A673 (cell line): ENCODE measurements around the gene PDCD11. TPM values are rescaled to one million over a fixed set of nuclear protein-coding genes. Genes with fewer than 3 reads are reported as not detected.

ENCODE experiments used
- BruUV-seq: library from RNA; stranded (reverse); fragments of 400-500 nt; replicated peaks from 2 replicates; lab custom pipeline; 2021; lab: Mats Ljungman, UMichigan
- CTCF ChIA-PET: fragments of 300-600 bp; sonication (Branson Sonifier 250); formaldehyde crosslinking; loops from one replicate; lab custom pipeline; 2022; ENCODE audit warnings: antibody characterized with exemption; lab: Charles Lee
- POLR2A ChIA-PET: fragments of 300-600 bp; sonication (Branson Sonifier 250); formaldehyde crosslinking; loops from one replicate; lab custom pipeline; 2022; ENCODE audit warnings: antibody characterized with exemption; ENCODE audit not compliant: low non-redundant PET; lab: Charles Lee
- DNase-seq: peaks from one replicate; pipeline ENCODE4 v3.0.0-alpha.2; 2015; ENCODE audit warnings: low spot score
- H3K27ac ChIP-seq: fragments of 200-600 bp; sonication (generic); 2 replicates; pipeline ENCODE4 v1.5.1; 2016; ENCODE audit warnings: mixed run types, low read depth, mild to moderate bottlenecking, mixed read lengths, antibody characterized with exemption, low read length; ENCODE audit not compliant: poor library complexity, severe bottlenecking
- H3K27me3 ChIP-seq: fragments of 200-600 bp; sonication (generic); replicated peaks from 2 replicates; pipeline ENCODE4 v1.6.1; 2017; ENCODE audit warnings: mixed run types, low read depth, mild to moderate bottlenecking, mixed read lengths, antibody characterized with exemption, low read length; ENCODE audit not compliant: insufficient read depth, poor library complexity
- H3K36me3 ChIP-seq: fragments of 200-600 bp; sonication (generic); 2 replicates; pipeline ENCODE4 v1.6.1; 2016; ENCODE audit warnings: mixed run types, mild to moderate bottlenecking, mixed read lengths, antibody characterized with exemption, low read length; ENCODE audit not compliant: insufficient read depth, poor library complexity, severe bottlenecking
- H3K4me1 ChIP-seq: fragments of 200-600 bp; sonication (generic); 2 replicates; pipeline ENCODE4 v1.6.1; 2017; ENCODE audit warnings: mixed run types, mild to moderate bottlenecking, mixed read lengths, antibody characterized with exemption, low read length; ENCODE audit not compliant: insufficient read depth, poor library complexity, severe bottlenecking
- H3K4me3 ChIP-seq: fragments of 200-600 bp; sonication (generic); 2 replicates; pipeline ENCODE4 v1.5.1; 2016; ENCODE audit warnings: low read depth, mixed run types, mild to moderate bottlenecking, mixed read lengths, low read length; ENCODE audit not compliant: poor library complexity, severe bottlenecking
- H3K9me3 ChIP-seq: fragments of 200-600 bp; sonication (generic); 2 replicates; pipeline ENCODE4 v1.6.1; 2016; ENCODE audit warnings: mixed run types, low read depth, mild to moderate bottlenecking, mixed read lengths, antibody characterized with exemption, low read length; ENCODE audit not compliant: poor library complexity, severe bottlenecking
- CTCF ChIP-seq: fragments of 300-800, 200-600 bp; sonication (generic); conservative IDR thresholded peaks from 2 replicates; pipeline ENCODE4 v1.5.1; 2017; ENCODE audit warnings: low read depth, mild to moderate bottlenecking, antibody characterized with exemption, low read length, moderate library complexity, mixed read lengths
- EZH2 ChIP-seq: fragments of 200-600 bp; sonication (generic); IDR thresholded peaks from 2 replicates; pipeline ENCODE4 v1.6.1; 2017; ENCODE audit warnings: borderline replicate concordance, low read depth, mild to moderate bottlenecking, mixed read lengths, antibody characterized with exemption, low read length; ENCODE audit not compliant: poor library complexity, severe bottlenecking
- intact Hi-C: fragments of 100-400 bp; cut with micrococcal nuclease; formaldehyde crosslinking; loops from one replicate; pipeline ENCODE4 v1.10.0; 2022; ENCODE audit not compliant: unreplicated experiment
- microRNA-seq: library from miRNA; unstranded; fragments of <30 nt; microRNA quantifications from one replicate; pipeline ENCODE4 v1.2.0, GENCODE V29; 2021
- total RNA-seq: library from RNA; stranded (reverse); gene quantifications from 2 replicates; pipeline ENCODE4 v1.2.3, GENCODE V29; 2021

Gene PDCD11
- total RNA-seq, 1 experiment from 2014 or later: 78.1 TPM

GRCh38 chr10:103495321-103495720, 98.9 kb downstream of the PDCD11 start:
- TF ChIP-seq CTCF: no peak
- no peak for TF ChIP-seq EZH2
- no peaks in the 10 kb centered on the region for H3K36me3 ChIP-seq
- ChIA-PET CTCF (no interaction called here), POLR2A (no interaction called here)
- H3K9me3 ChIP-seq: no peaks in the 10 kb centered on the region
- no TSS peak for BruUV-seq
- H3K4me1 ChIP-seq: peaks cover 15% of the 10 kb centered on the region
- H3K4me3 ChIP-seq: no peak overlapping the region
- intact Hi-C loops: no loop called here
- peaks cover 50% of the 10 kb centered on the region for H3K27me3 ChIP-seq
- no peak overlapping the region for H3K27ac ChIP-seq
- no peak for DNase-seq

Small RNA genes lying within 50 kb of the gene (microRNA-seq; reads per million reads assigned to microRNA genes)
- gene MIR1307: 8,490 reads per million, percentile 95 among the genes with 10 or more reads in this experiment

Other genes with a start within 250 kb of the PDCD11 start
- 60.0 and 61.8 TPM in 2 replicates for gene NT5C2, start 203.4 kb upstream of the PDCD11 start, total RNA-seq
- not detected in 2 replicates for gene RPEL1, start 150.7 kb upstream of the PDCD11 start, total RNA-seq
- 14.1 and 16.2 TPM in 2 replicates for gene INA, start 119.5 kb upstream of the PDCD11 start, total RNA-seq
- gene PCGF6, start 45.5 kb upstream of the PDCD11 start, total RNA-seq: 22.5 and 25.3 TPM in 2 replicates
- 13.6 and 13.7 TPM in 2 replicates for gene TAF5, start 28.6 kb upstream of the PDCD11 start, total RNA-seq
- 393 and 426 TPM in 2 replicates for gene ATP5MK, start 151 bp upstream of the PDCD11 start, total RNA-seq
- gene CALHM2, start 55.7 kb downstream of the PDCD11 start, total RNA-seq: 5.9 TPM in 2 replicates
- gene CALHM1, start 62.3 kb downstream of the PDCD11 start, total RNA-seq: not detected in 2 replicates
- not detected in 2 replicates for gene CALHM3, start 82.6 kb downstream of the PDCD11 start, total RNA-seq
- 0.50 and 0.52 TPM in 2 replicates for gene NEURL1, start 97.1 kb downstream of the PDCD11 start, total RNA-seq